ENCODE measurements around the gene RACGAP1. TPM values are rescaled to one million over a fixed set of nuclear protein-coding genes. Genes with fewer than 3 reads are reported as not detected.
A peak's percentile ranks its signal among the peaks of the same experiment; 100 is the strongest.

RACGAP1 gene
- total and polyA plus RNA-seq, 2 experiments from 2014 or later = 35.4 to 55.4 TPM

DNA sequence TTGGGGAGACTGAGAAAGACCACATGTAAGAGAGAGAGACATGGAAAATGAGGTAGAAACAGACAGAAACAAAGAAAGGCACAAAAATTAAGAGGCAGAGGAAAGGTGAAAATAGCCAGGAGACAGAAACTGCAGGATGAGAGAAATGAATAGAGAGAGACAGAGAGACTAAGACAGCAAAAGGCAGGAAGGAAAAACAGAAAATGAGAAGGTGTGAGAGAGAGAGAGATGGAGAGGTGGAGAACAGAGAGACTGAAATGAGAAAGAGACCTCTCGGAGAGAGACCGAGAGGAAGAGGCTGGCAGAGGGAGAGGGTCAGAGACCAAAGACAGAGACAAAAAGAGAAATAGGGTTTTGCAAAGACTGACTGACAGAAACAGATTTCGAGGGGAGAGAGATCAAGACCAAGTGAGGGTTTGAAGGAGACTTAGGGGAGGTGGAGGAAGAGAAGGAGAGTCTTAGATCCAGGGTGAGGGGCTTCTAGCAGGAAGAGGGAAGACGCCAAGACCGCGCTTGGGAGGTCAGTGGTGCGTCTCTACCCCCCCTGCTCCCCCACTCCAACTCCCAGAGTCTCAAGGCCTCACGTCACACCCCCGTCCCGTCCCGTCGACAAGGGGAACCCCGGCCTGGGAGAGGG lies 64.7 kb downstream of the RACGAP1 start:
- WGBS, 2 experiments (ENCODE audit: low coverage in 1 of 2, low lambda C conversion rate in 2 of 2, missing lambda C conversion rate in 2 of 2) = 33 to 47% methylated on average over 9 to 13 of the region's 13 CpGs
- Histone ChIP-seq H4K20me1 (ENCODE audit: insufficient read depth) (no peaks in the 10 kb centered on the region), H3K4me3 (no peak overlapping the region), H3K9ac (no peak overlapping the region), H3K27ac (no peak overlapping the region), H3K27me3 (replicated peaks; ENCODE audit: insufficient read depth) (peaks cover 37% of the 10 kb centered on the region), H3K36me3 (ENCODE audit: low read depth) (no peaks in the 10 kb centered on the region), H3K4me1 (ENCODE audit: insufficient read depth) (no peaks in the 10 kb centered on the region), H3K79me2 (ENCODE audit: insufficient read depth) (no peaks in the 10 kb centered on the region), H3K9me3 (ENCODE audit: low read depth) (no peaks in the 10 kb centered on the region), H2AFZ (no peak overlapping the region), H3K9me2 (ENCODE audit: insufficient read depth) (no peaks in the 10 kb centered on the region), H3K4me2 (ENCODE audit: unreplicated experiment) (no peak overlapping the region), H3F3A (ENCODE audit: insufficient read depth) (no peaks in the 10 kb centered on the region)
- no peak for DNase-seq
- in situ Hi-C loops (cut with MboI) = no loop called here
- TF ChIP-seq EZH2phosphoT487 (IDR thresholded peaks at IDR 0.05; ENCODE audit: insufficient read depth, low read depth) (no peak), EZH2 (IDR thresholded peaks at IDR 0.05; ENCODE audit: insufficient read depth, poor library complexity, severe bottlenecking) (no peak)

DNA sequence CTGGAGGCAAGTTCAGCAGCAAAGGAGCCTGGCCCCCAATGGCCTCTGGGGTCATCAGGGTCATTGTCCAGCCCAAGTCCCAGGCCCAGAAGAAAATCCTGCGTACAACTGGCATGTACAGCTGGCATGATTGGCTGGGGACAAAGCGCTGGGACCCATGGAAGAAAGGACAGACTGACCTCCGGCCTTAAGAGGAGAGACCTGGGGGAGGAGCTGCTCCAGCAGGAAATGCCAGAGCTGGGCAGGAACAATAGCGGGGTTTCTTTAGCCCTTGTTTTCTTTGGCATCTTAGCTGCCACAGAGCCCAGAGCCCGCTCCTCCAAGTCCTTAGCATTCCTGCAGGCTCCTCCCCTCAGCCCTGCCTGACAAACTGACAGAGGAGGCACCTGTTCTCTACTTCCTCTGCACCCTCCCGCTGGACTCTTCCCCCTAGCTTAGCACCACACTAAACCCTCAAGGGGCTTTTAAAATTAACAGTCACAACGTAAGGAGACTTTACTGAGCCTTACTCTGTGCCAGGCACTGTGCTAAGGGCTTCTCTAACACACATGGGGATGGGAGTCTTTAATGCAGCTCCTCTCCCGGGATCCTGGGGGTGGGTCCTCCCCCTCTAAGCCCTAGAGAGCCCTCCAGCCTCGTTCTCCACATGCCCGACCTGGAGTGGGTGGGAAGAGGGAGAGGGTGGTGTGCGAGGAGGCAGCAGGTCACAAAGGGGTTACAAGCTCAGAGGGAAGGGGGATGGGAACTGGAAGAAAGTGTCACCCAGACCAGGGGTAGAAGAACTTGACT lies 65.4 kb downstream of the RACGAP1 start:
- Histone ChIP-seq H3K27ac (no peak overlapping the region), H3K27me3 (replicated peaks; ENCODE audit: insufficient read depth) (peaks cover 44% of the 10 kb centered on the region), H3K9me3 (ENCODE audit: low read depth) (no peaks in the 10 kb centered on the region), H3K36me3 (ENCODE audit: low read depth) (no peaks in the 10 kb centered on the region), H3K4me1 (ENCODE audit: insufficient read depth) (no peaks in the 10 kb centered on the region), H3K4me3 (no peak overlapping the region), H3K9me2 (ENCODE audit: insufficient read depth) (no peaks in the 10 kb centered on the region), H3K79me2 (ENCODE audit: insufficient read depth) (no peaks in the 10 kb centered on the region), H3K4me2 (ENCODE audit: unreplicated experiment) (no peak overlapping the region), H3K9ac (no peak overlapping the region), H3F3A (ENCODE audit: insufficient read depth) (no peaks in the 10 kb centered on the region), H2AFZ (no peak overlapping the region), H4K20me1 (ENCODE audit: insufficient read depth) (no peaks in the 10 kb centered on the region)
- in situ Hi-C loops (cut with MboI) = no loop called here
- DNase-seq = no peak
- WGBS, 2 experiments (ENCODE audit: low coverage in 1 of 2, low lambda C conversion rate in 2 of 2, missing lambda C conversion rate in 2 of 2) = 46 to 49% methylated on average over 11 of the region's 11 CpGs
- TF ChIP-seq EZH2 (IDR thresholded peaks at IDR 0.05; ENCODE audit: insufficient read depth, poor library complexity, severe bottlenecking) (peak; percentile 2), EZH2phosphoT487 (IDR thresholded peaks at IDR 0.05; ENCODE audit: insufficient read depth, low read depth) (no peak)

DNA sequence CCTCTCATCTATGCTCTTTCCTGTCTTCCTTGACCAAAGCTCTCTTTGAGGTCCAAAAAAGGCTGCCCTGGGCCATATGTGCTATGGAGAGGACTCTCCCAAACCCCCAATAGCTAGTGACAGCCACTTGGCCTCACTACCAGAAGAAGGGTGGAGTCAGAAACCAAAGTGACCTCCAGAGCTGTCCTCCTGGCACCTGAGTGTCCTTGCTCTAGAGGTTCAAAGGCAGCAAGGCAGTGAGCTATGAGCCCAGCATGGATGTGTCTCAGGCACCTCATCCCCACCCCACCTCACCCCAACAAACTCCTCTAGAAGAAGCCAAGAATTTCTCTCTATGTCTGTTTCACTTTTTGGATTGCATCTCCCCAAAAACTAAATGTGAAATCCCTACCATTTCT lies 67.7 kb downstream of the RACGAP1 start:
- no peaks in the 10 kb centered on the region for H3F3A ChIP-seq (ENCODE audit: insufficient read depth)
- H3K4me2 ChIP-seq (ENCODE audit: unreplicated experiment) = no peak overlapping the region
- H3K27me3 ChIP-seq (replicated peaks; ENCODE audit: insufficient read depth) = peaks cover 53% of the 10 kb centered on the region
- no peak overlapping the region for H3K27ac ChIP-seq
- no peak for DNase-seq
- no peaks in the 10 kb centered on the region for H3K4me1 ChIP-seq (ENCODE audit: insufficient read depth)
- H3K9me3 ChIP-seq (ENCODE audit: low read depth) = no peaks in the 10 kb centered on the region
- H2AFZ ChIP-seq = no peak overlapping the region
- H3K4me3 ChIP-seq = no peak overlapping the region
- no peaks in the 10 kb centered on the region for H3K79me2 ChIP-seq (ENCODE audit: insufficient read depth)
- in situ Hi-C loops (cut with MboI) = no loop called here
- no peaks in the 10 kb centered on the region for H3K9me2 ChIP-seq (ENCODE audit: insufficient read depth)
- no peak overlapping the region for H3K9ac ChIP-seq
- H4K20me1 ChIP-seq (ENCODE audit: insufficient read depth) = no peaks in the 10 kb centered on the region
- TF ChIP-seq EZH2 (IDR thresholded peaks at IDR 0.05; ENCODE audit: insufficient read depth, poor library complexity, severe bottlenecking) = no peak
- TF ChIP-seq EZH2phosphoT487 (IDR thresholded peaks at IDR 0.05; ENCODE audit: insufficient read depth, low read depth) = no peak
- no peaks in the 10 kb centered on the region for H3K36me3 ChIP-seq (ENCODE audit: low read depth)

DNA sequence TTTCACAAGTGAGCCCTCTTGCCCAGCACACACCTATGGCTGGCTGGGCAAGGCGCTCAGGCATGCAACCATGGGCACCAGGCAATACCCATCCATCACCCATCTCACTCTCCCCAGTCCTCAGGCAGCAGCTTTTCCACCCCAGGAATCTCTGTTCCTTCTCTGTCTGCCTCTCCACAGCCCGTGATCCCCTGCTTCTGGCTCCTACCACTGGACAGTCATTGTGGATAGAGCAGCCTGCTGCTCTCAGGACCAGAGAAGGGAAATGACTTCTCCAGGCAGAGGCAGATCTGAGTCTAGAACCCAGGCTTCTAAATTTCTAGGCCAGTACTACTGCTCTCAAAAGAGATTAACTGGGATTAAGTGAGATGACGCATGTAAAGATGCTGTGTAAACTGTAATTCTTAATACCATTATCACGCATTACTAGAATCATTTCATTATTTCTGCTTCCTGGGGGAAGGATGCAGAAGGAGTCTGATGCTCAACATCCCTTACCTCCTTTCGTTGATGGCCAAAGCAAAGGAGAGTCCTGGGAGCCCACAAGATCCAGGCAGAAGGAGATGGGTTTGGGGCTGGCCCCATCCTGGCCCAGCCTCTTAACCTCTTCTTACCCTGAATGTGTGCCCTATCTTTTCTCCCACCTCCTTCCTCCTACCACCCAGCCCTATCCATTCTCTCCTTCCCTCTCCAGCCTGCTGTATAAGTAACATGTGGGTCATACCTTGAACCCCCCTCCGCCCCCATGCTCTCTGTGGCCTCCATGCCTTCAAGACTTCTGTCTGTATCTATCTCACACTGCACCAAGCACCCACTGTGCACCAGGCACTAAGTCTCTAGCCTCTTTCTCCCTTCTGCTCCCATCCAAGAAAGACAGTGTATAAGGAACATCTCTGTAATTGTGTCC lies 68.4 kb downstream of the RACGAP1 start:
- DNase-seq = no peak
- Histone ChIP-seq H3K27me3 (replicated peaks; ENCODE audit: insufficient read depth) (peaks cover 49% of the 10 kb centered on the region), H3K36me3 (ENCODE audit: low read depth) (no peaks in the 10 kb centered on the region), H3K27ac (no peak overlapping the region), H4K20me1 (ENCODE audit: insufficient read depth) (no peaks in the 10 kb centered on the region), H3K79me2 (ENCODE audit: insufficient read depth) (no peaks in the 10 kb centered on the region), H3K9me2 (ENCODE audit: insufficient read depth) (no peaks in the 10 kb centered on the region), H3K4me3 (no peak overlapping the region), H3F3A (ENCODE audit: insufficient read depth) (no peaks in the 10 kb centered on the region), H3K9me3 (ENCODE audit: low read depth) (no peaks in the 10 kb centered on the region), H3K4me2 (ENCODE audit: unreplicated experiment) (no peak overlapping the region), H3K4me1 (ENCODE audit: insufficient read depth) (no peaks in the 10 kb centered on the region), H2AFZ (no peak overlapping the region), H3K9ac (no peak overlapping the region)
- WGBS, 2 experiments (ENCODE audit: low coverage in 1 of 2, low lambda C conversion rate in 2 of 2, missing lambda C conversion rate in 2 of 2) = 70 to 74% methylated on average over 6 of the region's 6 CpGs
- no peak for TF ChIP-seq EZH2 (IDR thresholded peaks at IDR 0.05; ENCODE audit: insufficient read depth, poor library complexity, severe bottlenecking)
- TF ChIP-seq EZH2phosphoT487 (IDR thresholded peaks at IDR 0.05; ENCODE audit: insufficient read depth, low read depth) = no peak
- in situ Hi-C loops (cut with MboI) = no loop called here

Data from GM23248 (cell line).